ENCODE results near the gene ZNF302. TPM values are rescaled to one million over a fixed set of nuclear protein-coding genes. Genes with fewer than 3 reads are reported as not detected.

The ZNF302 gene
- 13.1 and 13.2 TPM in 2 replicates for total RNA-seq

DNA sequence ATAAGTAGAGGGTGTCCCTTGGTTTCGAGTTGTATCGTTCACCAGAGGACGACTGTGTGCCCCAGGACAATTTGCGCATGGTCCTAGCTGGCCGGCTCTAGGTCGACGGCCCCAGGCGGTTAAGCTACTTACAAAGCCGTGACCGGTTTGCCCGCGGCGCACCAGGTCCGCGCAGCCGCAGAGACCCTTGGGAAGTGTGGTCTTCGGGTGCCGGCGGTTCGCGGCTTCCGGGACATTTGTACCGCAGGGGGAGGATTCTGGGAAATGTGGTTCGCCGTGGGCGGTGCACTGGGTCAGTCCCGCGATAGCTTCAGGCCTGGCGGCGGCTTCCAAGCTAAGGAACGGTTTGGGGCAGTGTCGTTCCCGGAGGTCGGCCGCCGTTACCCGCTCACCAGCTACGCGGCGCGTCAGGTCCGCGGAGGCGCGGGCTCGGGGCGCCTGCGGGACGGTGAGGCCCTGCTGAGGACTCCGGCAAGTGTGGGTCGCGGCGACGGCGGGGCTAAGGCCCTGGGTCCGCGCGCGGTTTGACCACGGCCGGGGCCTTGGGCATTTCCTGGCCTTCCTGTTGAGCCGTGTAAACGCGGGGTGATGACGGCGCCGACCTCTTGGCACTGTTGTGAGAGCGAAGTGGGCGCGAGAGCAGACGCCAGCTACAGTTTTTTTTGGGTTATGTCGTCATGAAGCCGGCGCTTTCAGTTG is at the start of gene ZNF302:
ZNF302 (plus strand) TSS at position 293 of the 699 bp plus-strand sequence. CDS start 1,127 bp downstream, outside the sequence.

DNA sequence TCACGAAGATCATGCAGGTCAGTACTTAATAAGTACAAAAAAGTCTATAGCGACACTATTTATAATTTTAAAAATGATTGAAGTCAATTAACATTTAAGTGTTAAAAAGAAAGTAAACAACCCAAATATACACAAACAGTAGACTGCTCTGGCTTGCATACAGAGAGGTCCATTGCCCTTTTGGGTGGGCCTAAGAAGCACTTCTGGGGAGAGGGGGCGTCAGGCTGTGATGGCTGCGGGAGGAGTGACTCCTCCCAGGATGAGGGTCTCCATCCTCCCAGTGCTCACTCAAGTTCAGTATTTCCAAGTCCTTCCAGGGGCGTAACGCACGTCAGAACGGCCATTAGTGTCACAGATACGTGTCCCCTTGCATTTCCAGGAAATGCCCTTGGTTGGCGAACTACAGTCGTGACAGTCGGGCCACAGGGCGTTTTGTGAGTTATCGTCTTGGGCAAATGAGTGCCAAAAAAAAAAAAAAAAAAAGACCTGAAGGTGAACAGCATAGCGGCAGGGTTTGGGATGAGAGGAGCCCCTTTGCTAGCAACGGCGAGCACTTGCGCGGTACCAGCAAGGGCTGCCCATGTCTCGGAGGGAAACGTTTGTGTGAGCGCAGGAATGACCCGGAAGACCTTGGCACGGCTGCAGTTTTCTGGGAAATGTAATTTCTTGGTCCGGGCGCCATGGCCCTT is 637 bp upstream of the ZNF302 start, which contains the start of gene SCGB2B2:
SCGB2B2 (minus strand) TSS at position 463 of the 689 bp plus-strand sequence. CDS start 82,596 bp downstream, outside the sequence.

DNA sequence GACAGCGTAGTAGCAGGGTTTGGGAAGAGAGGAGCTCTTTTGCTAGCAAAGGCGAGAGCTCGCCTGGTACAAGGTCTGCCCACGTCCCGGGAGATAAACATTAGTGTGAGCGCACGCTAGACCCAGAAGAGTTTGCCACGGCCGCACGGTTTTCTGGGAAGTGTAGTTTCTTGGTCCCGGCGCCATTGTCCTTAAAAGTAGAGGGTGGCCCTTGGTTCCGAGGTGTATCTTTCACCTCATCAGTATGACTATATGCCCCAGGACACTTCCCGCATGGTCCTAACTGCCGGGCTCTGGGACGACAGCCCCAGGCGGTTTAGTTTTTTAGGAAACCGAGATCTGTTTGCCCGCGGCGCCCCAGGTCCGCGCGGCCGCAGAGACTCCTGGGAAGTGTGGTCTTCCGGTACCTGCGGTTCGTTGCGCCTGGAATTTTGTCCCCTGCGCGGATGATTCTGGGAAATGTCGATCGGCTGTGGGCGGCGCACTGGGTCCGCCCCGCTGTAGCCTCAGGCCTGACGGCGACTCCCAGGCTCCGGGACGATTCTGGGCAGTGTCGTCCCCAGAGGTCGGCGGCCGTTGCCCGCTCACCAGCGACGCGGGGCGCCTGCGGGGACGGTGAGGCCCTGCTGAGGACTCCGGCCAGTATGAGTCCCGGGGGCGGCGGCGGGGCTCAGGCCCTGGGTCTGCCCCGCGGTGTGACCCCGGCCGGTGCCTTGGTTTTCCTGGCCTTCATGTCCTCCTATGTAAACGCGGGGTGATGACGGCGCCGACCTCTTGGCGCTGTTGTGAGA is 56.5 kb downstream of the ZNF302 start, which contains the start of gene ZNF181:
ZNF181 (plus strand) TSS at position 498 of the 791 bp plus-strand sequence. CDS start 795 bp downstream, outside the sequence.

Small RNAs within 50 kb of the gene (small RNA-seq; reads per million reads assigned to genes)
- not detected for gene RF00611

Other genes starting within 250 kb of the ZNF302 start
- gene UBA2, start 249.3 kb upstream of the ZNF302 start, total RNA-seq: 116 and 132 TPM in 2 replicates
- 12.9 and 17.8 TPM in 2 replicates for gene WTIP, start 195.9 kb upstream of the ZNF302 start, total RNA-seq
- gene SCGB2B2, start 519 bp upstream of the ZNF302 start, total RNA-seq: under 0.01 and 0.20 TPM in 2 replicates
- 8.4 and 9.6 TPM in 2 replicates for gene ZNF181, start 56.6 kb downstream of the ZNF302 start, total RNA-seq
- 4.8 and 5.9 TPM in 2 replicates for gene ZNF599, start 95.5 kb downstream of the ZNF302 start, total RNA-seq
- gene ZNF30, start 249.2 kb downstream of the ZNF302 start, total RNA-seq: 2.6 and 2.7 TPM in 2 replicates